NB4 (cell line): ENCODE results near the gene PXT1.
A peak's percentile ranks its signal among the peaks of the same experiment; 100 is the strongest.

Source experiments
- DNase-seq: peaks from one replicate; pipeline ENCODE4 v3.0.0; 2010; ENCODE audit warnings: low read depth
- H3K4me3 ChIP-seq: one replicate; pipeline ENCODE4 v1.5.1; 2011; ENCODE audit warnings: mild to moderate bottlenecking, low read depth, low read length, moderate library complexity
- MYC ChIP-seq: IDR thresholded peaks from 2 replicates; pipeline ENCODE4 v1.6.1; 2011; ENCODE audit warnings: low read depth, low read length
- POLR2A ChIP-seq: IDR thresholded peaks from 2 replicates; pipeline ENCODE4 v1.6.1; 2011; ENCODE audit warnings: mild to moderate bottlenecking; ENCODE audit not compliant: insufficient read length; ENCODE audit errors: extremely low read depth
- TF ChIP-seq, protein P1 (sequence below): IDR thresholded peaks from 2 replicates; pipeline ENCODE4 v1.6.1; 2011; ENCODE audit warnings: low read depth, low read length
- TF ChIP-seq, protein P2 (sequence below): IDR thresholded peaks from one replicate; pipeline ENCODE4 v1.5.1; 2012; ENCODE audit warnings: low read depth, low read length

Gene PXT1, protein sequence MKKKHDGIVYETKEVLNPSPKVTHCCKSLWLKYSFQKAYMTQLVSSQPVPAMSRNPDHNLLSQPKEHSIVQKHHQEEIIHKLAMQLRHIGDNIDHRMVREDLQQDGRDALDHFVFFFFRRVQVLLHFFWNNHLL

DNA sequence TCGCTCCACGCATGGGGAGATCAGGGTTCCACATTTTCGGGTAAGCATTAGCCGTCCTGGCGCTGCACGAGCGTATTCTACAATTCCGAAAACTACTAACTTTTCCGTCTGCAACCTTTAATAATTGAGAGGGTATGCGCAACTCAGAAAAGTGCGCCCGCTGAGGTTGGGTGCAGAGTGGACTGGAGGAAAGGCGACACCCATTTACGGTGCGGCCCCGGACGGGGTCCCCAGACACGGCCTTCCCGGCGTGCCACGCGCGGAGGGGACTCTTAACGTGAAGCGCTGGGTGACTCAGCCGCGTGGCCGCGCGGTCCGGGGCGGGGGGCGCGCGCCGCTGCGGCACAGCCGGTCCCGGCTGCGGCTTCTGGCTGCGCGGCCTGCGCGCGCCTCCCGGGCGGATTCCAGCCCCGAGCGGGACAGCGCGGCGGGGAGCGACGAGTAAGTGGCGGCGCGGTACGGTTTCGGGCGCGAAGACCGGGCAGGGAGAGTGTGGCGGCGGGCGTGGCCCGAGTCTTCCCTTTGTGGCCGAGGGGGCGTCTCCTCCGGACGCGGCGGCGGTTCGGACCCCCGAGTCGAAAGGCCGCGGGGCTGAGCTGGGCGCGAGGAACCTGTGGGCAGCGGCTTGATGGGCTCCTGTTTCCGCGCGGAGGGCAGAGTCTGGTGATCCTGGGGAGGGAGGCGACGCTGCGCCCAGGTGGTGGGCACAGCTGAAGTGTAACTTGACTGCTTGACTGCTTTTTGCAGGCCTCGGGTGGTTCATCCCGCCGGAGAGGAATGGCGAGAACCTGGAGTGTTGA is at the start of gene PXT1, which contains the start of gene KCTD20:
TSS of gene PXT1 (minus strand) at position 184 of the 800 bp plus-strand sequence. CDS start 16,772 bp downstream, outside the sequence.
TSS of gene KCTD20 (plus strand) at position 330 of the 800 bp plus-strand sequence. CDS start 27,098 bp downstream, outside the sequence.
- peak; percentile 95 for DNase-seq
- H3K4me3 ChIP-seq: peak within 1 kb of the TSS; percentile 92
- peak; percentile 84 for TF ChIP-seq MYC
- TF ChIP-seq POLR2A: peak; percentile 75
- TF ChIP-seq, protein P1, sequence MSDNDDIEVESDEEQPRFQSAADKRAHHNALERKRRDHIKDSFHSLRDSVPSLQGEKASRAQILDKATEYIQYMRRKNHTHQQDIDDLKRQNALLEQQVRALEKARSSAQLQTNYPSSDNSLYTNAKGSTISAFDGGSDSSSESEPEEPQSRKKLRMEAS: peak; percentile 78
- TF ChIP-seq, protein P2, sequence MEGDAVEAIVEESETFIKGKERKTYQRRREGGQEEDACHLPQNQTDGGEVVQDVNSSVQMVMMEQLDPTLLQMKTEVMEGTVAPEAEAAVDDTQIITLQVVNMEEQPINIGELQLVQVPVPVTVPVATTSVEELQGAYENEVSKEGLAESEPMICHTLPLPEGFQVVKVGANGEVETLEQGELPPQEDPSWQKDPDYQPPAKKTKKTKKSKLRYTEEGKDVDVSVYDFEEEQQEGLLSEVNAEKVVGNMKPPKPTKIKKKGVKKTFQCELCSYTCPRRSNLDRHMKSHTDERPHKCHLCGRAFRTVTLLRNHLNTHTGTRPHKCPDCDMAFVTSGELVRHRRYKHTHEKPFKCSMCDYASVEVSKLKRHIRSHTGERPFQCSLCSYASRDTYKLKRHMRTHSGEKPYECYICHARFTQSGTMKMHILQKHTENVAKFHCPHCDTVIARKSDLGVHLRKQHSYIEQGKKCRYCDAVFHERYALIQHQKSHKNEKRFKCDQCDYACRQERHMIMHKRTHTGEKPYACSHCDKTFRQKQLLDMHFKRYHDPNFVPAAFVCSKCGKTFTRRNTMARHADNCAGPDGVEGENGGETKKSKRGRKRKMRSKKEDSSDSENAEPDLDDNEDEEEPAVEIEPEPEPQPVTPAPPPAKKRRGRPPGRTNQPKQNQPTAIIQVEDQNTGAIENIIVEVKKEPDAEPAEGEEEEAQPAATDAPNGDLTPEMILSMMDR: no peak

DNA sequence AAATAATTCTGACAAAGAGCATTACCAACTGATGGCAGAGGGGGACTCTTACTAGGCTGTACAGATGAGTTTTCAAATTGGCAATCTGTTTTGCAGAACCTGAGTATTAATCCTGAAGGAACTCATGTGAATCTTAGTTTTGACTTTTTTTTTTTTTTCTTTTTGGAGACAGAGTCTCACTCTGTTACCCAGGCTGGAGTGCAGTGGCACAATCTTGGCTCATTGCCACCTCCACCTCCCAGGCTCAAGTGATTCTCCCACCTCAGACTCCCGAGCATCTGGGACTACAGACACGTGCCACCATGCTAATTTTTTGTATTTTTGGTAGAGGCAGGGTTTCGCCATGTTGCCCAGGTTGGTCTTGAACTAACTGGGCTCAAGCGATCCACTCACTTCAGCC is 49.4 kb upstream of the PXT1 start:
- TF ChIP-seq POLR2A: no peak
- no peak for TF ChIP-seq MYC
- TF ChIP-seq, protein P1: no peak
- TF ChIP-seq, protein P2: no peak
- DNase-seq: no peak
- H3K4me3 ChIP-seq: no peak overlapping the region

DNA sequence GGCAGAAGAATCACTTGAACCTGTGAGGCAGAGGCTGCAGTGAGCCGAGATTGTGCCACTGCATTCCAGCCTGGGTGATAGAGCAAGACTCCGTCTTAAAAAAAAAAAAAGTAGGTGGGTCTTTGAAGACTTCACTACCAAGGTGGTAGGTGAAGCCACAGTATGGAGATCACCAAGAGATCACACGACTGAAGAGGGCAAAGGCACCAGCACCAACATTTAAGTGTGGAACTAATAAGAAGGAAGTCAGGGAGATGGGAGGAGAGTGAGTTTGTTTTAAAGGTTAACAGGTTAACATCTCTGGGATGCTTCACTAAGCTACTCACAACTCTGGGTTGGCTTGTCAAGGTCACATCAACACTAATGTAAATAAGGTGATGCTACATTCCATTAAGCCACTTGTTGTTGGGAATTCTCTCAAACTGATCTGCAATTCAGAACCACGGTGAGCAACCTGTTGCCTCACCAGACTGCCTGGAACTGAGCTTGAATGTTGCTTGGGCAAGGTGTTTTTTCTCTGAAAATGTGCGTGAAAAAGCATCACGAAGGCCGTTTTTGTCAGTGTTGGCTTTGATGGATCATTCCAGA is 48.8 kb upstream of the PXT1 start:
- TF ChIP-seq POLR2A (no peak), MYC (no peak)
- TF ChIP-seq, protein P2: no peak
- TF ChIP-seq, protein P1: no peak
- H3K4me3 ChIP-seq: no peak overlapping the region
- no peak for DNase-seq

DNA sequence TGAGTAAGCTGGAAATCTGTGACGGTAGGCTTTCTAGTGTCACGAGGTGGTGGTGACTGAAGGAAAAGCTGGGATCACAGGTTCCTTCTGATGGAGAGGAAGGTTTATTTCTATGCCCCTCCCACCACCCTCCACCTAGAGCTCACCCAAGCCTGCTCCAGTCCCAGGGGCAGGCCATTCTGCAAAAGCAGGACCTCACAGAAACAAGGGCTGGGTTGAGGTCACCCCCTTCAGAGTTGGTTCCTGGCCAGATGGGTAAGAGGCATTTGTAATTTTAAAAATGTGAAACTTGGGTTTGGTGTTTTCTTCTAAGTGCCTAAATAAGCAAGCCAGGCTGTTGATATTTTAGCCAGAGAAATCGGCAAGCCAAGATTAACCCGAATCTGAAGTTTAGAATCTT is 46.8 kb upstream of the PXT1 start:
- no peak for TF ChIP-seq MYC
- no peak for TF ChIP-seq POLR2A
- TF ChIP-seq, protein P1: no peak
- TF ChIP-seq, protein P2: no peak
- no peak overlapping the region for H3K4me3 ChIP-seq
- no peak for DNase-seq

DNA sequence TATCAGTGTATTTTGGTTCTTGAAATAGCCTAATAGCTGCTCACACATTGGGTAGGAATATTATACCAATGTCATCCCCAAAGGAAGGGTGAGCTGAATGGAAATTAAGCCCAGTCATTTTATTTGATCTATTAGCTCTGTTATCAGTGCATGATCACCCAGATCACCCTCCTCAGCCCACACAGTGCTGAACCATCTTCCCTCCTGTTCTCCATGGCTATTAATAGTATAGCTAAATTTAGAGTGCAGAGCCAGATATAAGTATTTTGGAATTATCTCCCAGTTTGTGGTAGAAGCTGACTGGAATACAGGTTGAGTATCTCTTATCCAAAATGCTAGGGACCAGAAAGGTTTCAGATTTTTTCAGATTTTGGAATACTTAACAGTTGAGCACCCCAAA is 45.6 kb upstream of the PXT1 start:
- TF ChIP-seq POLR2A: no peak
- TF ChIP-seq MYC: no peak
- TF ChIP-seq, protein P1: no peak
- TF ChIP-seq, protein P2: no peak
- no peak for DNase-seq
- H3K4me3 ChIP-seq: no peak overlapping the region
